GM19328 (cell line): ENCODE results near the gene TWNK.

Source experiments
- ATAC-seq: cut with Tn5 transposase; IDR thresholded peaks from one replicate; pipeline ENCODE4 v1.9.1; 2021; ENCODE audit warnings: mild to moderate bottlenecking, moderate library complexity; ENCODE audit not compliant: unreplicated experiment

TWNK gene

DNA sequence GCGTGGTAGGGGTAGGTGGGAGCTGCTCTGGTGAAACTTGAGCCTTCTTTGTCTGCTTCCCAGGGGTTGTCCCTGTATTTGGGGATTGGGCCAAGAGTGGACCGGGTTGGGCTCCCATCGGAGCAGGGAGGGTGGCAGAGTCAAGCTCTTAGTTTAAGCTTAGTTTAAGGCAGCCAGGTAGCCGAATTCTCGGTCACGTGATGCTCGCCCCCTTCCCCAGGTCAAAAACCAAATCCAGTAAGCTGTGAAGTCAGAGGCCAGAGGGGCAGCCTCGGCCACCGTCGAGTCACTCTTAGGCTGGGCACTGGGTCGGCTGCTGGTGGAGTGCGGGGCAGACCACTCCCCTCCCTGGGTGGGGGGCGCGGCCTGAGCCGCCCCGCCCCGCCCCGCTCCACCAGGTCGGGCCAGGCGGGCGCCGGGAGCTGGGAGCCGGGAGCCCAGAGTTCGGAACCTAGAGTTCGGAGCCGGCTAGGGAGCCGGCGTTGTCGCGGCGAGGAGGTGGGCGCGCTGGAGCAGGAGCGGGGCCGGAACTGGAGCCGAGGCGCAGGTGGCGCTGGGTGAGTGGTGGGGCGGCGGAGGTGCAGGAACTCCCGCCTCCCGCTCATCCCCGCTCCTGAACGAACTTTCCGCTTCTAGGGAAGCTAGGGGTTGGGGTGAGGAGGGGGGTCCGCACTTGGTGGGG lies 9.5 kb downstream of the TWNK start:
- ATAC-seq, result no peak

DNA sequence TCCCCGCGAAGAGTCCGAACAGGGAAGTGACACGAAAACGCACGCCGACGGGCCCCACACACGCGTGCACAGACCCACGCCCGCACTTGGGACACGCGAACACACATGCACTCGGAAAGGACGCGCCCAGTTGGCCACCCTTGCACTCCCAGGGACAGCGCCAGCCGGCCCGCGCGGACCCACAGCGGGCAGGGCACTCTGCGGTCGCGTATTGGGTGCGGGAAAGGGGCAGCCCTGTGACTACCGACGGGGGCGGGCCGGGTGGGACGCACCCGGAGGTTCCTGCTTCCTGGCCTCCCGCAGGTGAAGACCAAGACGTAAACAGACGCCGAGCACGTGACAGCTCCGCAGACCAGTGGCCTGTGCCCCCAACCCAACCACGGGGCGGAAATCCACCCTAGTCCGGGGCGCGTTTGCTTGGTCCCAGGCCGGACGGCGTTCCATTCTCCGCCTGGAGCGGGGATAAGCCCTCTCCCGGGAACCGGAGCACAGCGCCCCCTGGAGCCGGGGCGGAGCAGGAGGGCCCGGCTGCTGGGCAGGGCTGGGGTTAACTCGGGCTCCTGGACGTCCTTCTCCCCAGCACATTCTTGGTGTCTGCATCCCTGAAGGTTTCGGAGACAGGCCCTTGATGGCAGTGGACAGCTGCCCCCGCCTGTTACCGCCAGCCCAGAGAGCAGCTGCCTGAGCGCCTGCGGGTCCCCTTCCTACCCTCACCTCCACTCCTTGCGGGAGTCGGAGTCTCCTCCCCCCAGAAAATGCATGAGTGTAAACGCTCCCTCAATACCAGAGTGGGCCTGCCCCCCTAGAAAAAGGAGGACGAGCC lies 10.2 kb downstream of the TWNK start:
- ATAC-seq, result no peak

DNA sequence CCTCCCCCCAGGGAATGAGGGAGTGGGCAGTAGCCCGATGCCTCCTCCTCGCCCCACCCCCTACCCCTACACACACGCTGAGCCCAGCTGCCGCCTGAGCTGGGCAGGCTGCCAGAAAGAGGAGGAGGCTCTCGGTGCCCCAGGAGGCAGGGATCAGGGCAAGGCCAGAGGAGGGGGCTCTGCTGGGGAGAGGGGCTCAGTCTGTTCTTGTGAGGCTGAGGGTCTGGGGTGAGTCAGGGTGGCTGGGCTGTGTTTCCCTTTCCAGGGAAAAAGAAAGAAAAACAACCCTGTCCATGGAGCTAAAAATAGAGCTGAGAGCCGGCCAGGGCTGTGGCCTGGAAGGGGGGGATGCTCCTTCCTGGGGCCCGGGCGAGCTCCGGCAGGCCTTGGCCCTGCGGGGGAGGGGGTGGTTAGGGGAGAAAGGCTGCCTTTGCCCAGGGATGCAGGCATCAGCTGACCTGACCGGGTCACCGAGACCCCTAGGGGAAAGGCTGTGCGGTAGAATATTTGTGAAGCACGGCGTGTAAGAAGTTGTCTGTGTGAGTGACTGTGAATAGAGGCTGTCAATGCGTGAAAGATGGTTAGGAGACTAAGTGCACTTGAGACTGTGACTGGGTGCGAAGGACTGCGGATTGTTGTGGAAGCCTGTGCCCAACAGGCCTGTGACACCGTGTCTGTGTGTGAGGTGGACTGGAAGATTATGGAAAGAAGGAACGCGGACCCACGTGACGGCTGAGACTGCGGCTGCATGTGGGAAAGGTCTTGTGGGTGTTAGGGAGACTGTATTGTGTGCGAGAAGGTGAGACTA lies 11.0 kb downstream of the TWNK start:
- ATAC-seq, result no peak

DNA sequence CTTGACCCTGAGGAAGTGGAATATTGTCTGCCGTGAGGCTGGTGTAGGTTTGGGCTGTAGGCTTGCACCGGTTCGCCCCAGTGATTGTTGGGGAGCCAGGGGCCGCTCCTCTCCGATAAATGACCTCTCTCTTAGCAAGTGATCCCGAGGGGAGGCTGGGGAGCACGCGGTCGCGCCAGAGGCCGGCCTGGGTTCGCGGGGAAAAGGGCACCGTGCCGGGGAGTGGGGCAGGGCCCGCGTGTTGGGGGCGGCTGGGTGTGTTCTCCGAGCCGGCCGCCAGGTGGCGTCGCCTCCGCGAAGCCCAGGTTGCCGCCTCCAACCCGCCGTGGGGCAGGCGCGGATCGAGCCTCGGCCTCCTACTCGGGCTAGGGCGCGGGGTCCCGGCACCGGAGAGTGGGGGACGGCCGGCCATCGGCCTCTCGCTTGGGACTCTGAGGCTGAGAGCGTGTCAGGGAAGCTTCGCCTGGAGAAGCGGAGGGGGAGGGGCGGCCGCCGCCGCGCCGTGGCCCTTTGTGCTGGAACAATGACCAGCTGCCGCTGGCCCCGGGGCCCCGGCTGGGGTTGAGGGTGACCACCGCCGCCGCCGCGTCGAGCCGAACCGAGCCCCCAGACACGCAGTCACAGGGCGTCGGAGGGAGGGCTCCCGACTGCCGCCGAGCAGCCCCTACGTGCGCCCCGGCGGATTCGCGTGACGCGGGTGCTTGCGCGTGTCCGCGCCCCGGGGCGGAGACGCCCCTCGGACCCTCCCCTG lies 11.8 kb downstream of the TWNK start:
- ATAC-seq, result peak; percentile 39

DNA sequence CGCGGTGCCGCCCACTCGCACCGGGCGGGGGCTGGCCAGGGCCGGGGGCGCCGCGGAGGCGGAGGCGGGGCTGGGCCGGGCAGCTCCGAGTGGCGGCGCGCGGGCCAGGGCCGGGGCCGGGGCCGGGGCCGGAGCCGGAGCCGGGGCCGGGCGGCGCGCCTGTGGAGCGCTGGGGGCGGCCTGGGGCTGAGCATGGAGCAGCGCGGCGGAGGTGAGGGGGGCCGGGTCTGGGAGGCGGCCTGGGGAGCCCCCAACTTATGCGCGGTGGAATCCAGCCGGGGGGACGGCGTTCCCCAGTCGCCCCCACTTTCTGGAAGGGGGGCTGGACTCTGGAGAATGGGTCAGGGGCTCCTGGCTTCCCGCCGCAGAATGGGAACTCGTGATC lies 12.4 kb downstream of the TWNK start, which contains the start of gene LZTS2:
Gene LZTS2, plus strand, starts transcription at position 67 of the 385 bp plus-strand sequence. CDS start 2,731 bp downstream, outside the sequence.
- ATAC-seq, result no peak

DNA sequence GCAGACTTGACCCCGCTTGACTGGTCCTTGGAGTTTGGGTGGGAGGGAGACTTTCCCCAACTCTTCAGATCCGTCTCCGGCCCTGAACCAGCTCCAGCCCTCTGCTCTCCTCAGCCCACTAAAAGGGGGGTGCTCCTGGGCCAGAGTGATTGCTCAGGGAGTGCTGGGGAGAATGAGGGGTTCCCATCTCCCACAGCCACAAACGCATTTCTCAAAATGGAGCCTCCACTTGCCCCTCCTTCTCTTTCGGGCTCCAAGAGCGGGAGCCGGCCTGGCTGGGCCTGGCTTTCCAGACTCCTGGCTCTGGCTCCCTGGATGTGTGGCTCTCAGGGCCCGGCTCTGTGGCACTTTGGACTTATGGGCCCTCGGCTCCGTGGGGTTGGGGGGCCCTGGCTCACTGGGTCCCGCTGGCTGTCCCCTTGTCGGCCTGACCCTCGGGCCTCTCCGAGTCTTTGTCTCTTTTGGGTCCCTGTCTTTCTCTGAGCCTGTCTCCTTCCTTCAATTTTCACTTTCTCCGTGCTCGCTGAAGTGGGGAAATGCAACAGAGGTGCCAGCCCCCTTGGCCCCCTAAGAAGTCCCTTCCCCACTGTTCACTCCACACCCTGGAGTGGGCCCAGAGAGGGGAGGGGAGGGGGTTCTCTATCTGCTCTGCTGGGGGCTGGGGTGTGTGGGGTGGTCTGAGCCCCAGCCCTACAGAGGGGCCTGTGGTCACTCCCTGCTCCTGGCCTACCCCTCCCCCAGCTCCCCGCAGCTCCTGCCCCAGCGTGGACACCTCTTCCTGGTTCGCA lies 13.0 kb downstream of the TWNK start:
- ATAC-seq, result no peak

DNA sequence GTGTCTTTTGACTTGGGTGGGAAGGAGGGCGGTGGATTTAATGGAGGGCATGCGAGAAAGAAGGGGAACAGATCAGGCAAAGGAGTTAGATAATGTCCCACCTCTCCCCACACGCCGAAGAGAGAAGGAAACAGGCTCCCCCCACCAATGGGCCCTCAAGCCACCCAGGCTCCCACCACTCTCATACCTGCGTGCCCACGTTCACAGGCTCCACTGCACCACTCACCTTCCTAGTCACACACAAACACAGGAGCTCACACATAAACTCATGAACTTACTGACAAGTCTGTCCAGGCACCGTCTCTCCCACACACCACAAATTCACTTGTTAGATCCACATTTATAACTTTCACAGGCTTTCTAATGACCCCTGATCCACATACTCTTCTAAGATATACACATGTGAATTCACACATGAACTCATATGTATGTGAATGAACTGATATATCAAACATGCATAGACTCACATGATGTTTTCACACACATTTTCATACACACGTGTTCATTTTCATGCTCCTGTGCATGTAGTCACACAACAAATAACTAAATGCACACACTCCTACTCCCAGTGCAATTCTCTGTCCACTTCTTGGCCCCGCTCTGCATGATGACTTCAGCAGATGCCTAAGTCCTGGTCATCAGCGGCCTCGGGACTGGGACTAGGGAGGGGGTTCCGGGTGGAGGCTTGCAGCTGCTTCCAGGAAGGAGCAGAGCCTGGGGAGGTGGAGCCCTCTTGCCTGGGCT lies 13.7 kb downstream of the TWNK start:
- ATAC-seq, result no peak

DNA sequence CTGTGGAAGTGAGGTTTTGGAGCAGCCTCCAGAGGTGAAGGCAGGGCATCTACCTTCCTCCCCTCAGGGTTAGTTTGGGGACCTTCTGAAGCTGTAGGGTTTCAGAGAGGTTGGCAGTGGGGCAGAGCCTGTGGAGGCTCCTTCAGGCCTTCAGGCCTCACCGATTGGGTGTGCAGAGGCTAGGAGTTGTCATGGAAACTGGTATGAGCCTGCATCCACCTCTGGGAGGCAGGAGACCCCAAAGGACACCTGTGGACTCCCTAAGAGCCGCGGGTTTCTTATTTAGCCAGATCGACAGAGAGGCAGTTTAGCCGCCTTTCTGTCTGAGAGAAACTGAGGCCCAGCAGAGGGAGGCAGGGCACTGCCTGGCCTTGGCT lies 14.3 kb downstream of the TWNK start:
- no peak for ATAC-seq

DNA sequence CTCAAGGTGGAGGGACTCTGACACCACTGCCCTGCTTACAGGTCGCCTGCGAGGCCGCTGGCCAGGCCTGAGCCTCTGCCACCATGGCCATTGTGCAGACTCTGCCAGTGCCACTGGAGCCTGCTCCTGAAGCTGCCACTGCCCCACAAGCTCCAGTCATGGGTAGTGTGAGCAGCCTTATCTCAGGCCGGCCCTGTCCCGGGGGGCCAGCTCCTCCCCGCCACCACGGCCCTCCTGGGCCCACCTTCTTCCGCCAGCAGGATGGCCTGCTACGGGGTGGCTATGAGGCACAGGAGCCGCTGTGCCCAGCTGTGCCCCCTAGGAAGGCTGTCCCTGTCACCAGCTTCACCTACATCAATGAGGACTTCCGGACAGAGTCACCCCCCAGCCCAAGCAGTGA lies 15.1 kb downstream of the TWNK start:
- no peak for ATAC-seq

DNA sequence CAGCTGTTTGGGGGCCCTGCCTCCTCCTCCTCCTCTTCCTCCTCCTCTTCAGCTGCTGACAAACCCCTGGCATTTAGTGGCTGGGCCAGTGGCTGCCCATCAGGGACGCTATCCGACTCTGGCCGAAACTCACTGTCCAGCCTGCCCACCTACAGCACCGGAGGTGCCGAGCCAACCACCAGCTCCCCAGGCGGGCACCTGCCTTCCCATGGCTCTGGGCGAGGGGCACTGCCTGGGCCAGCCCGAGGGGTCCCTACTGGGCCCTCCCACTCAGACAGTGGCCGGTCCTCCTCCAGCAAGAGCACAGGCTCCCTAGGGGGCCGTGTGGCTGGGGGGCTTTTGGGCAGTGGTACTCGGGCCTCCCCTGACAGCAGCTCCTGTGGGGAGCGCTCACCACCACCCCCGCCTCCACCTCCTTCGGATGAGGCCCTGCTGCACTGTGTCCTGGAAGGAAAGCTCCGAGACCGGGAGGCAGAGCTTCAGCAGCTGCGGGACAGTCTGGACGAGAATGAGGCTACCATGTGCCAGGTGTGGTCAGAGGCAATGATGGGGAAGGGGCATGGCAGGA lies 16.4 kb downstream of the TWNK start:
- no peak for ATAC-seq

DNA sequence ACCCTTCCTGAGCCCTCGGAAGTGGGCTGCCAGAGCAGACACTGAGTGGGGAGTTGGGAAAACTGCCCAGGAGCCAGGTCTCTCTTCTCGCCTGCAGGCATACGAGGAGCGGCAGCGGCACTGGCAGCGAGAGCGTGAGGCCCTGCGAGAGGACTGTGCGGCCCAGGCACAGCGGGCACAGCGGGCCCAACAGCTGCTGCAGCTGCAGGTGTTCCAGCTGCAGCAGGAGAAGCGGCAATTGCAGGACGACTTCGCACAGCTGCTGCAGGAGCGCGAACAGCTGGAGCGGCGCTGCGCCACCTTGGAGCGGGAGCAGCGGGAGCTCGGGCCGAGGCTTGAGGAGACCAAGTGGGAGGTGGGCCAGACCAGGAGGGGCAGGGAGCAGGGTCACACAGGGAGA lies 18.0 kb downstream of the TWNK start:
- no peak for ATAC-seq

DNA sequence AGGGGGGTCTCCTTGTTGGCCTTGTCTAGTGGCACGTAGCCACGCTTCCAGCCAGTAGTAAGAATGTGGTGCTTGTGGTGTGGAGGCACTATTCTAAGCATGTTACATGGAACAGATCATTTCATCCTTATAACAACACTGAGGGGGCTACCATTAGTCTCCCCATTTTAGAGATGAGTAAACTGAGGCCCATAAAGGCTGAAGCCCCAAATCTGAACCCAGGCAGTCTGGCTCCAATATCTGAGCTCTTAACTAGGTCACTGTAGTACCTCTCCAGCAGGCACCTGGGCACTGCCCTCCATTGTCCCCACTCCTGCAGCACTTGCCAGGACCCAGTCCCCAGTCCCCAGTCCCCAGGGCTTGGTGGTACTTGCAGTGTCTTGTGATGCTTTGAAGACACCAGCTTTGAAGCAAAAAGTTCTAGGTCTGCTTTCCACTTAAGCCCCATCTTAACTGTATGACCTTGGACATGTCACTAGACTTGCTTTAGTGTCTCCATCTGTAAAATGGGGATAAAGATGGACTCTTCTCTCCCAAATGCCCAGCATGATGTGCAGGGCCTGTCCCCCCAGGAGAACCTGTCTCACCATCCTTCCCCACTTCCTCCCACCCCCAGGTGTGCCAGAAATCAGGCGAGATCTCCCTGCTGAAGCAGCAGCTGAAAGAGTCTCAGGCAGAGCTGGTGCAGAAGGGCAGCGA lies 18.7 kb downstream of the TWNK start:
- ATAC-seq, result no peak

DNA sequence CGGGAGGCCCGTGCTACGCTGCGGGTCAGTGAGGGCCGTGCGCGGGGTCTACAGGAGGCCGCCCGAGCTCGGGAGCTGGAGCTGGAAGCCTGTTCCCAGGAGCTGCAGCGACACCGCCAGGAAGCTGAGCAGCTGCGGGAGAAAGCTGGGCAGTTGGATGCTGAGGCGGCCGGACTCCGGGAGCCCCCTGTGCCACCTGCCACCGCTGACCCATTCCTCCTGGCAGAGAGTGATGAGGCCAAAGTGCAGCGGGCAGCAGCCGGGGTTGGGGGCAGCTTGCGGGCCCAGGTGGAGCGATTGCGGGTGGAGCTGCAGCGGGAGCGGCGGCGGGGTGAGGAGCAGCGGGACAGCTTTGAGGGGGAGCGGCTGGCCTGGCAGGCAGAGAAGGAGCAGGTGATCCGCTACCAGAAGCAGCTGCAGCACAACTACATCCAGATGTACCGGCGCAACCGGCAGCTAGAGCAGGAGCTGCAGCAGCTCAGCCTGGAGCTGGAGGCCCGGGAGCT lies 19.3 kb downstream of the TWNK start:
- no peak for ATAC-seq

DNA sequence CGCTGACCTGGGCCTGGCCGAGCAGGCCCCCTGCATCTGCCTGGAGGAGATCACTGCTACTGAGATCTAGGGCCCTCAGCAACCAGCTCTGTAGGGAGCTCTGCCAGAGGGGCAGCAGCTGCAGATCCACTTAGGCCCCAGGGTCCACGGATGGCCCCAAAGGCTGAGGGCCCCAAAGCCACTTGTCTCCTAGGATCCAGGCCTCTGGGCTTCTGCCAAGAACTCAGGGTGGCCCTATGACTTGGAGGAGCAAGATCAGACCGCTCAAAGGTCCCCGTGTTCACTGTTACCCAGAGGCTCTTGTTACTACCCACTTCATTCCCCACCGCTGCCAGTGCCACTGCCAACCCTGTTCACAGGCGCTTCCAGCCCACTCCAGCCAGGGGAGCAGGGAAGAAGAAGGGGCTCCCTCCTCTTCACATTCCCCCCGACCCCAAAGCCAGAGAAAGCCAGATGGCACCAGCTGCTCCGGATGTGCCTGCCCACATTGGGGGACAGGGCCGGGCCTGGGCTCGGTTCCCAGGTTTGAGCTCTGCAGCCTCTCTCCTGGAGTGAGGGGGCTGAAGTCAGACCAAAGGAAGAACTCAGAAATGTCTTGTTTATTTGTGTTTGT lies 19.9 kb downstream of the TWNK start:
- no peak for ATAC-seq

DNA sequence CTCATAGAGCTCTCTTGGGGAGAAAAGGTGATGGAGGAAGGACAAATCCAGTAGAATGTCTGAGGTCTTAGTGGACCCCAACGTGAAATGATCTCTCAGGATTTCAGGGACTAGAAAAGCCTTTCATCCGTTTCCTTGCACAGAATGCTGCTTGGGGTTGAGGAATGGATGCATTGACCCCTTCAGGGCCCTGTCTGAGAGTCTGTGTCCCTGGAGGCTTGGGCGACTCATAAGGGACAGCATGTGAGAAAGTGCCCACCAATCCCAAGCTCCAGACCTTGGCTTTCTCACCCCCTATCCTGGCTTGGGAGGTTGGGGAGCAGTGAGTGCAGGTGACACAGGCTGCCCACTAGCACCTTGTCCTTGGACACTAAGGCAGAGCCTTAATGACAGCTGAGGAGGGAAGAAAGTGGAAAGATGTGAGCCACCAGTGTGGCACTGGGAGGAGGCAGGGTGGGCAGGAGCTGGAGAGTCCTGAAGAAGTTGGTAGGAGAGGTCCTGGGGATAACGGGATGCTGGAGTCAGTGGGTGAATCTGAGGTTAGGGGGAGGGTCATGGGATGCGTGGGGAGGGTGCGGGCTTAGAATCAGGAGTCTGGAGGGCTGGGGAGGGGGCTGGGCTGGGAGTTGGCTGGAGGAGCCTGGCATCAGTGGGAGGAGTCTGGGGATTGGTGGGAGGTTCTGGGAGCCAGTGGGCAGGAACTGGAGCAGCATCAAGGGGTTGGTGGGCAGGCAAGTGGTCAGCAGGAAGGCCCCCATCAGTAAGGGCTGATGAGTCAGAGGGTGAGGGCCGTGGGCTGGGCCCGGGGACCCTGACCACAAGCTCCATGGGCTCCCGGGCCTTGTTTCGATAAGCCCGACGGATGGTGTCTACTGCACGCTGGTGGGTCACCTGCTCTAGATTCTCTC lies 20.8 kb downstream of the TWNK start:
- ATAC-seq, result no peak

DNA sequence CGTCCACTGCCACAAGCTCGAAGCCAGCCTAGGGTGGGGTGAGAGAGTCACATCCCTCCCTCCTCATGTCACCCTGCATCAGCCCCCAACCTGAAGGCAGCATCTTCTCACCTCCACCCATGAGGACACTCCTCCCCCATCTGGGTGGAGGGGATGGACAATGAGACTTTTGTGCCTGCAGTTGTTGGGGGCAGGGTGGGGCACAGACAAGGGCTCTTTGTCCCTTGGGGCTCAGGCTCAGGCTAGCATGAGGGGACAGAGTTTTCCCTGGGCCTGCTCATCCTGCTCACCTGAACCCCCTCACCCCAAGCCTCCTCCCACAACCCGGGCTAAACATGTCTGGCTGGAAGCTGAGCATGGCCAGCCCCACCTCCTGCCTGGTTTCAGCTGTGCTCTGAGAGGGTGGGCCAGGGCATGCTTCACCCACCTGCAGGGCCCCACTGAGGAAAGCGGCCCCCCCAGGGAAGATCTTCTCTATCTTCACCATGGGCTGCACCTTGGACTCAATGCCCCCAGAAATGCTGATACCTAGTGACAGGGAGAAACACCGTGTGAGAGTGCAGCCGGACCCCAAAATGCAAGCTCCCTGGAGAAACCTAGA lies 21.6 kb downstream of the TWNK start:
- ATAC-seq, result no peak
